ENCODE measurements around the gene SOWAHA.

DNA sequence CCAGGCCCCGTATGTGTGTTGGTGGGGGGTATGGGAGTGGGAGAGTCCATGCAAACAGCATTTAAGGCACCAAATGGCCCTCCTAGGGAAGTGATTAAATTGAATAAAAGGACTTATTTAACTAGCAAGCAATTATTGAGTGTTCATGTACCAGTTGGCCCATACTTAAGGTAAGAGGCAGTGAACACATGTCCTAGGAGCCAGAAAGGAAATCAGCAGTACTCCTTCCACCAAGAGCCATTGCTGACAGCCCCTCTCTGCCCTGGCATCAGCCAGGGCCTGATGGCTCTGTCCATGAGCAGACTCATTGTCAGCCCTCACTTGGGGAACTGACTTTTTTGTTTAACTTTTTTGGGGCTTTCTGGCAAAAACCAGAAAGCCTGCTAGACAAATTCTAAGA is 27.8 kb downstream of the SOWAHA start:
- TF ChIP-seq REST (IDR thresholded peaks at IDR 0.05; ENCODE audit: insufficient read depth in 1 of 2, low read depth in 2 of 2, low read length in 2 of 2) = no peak
- TF ChIP-seq POLR2AphosphoS5 (IDR thresholded peaks at IDR 0.05; ENCODE audit: low read depth, low read length) = no peak
- TF ChIP-seq TAF1 (IDR thresholded peaks at IDR 0.05; ENCODE audit: borderline replicate concordance, insufficient read depth, low read length) = no peak
